IPS-18c (cell line): ENCODE data around the gene ZNF439.
"Not testable (repeated sequence)": the region's sequence is repeated elsewhere in the genome, so short reads cannot be mapped to it uniquely, and the experiment has no call there.

Source experiments
- H3K4me3 ChIP-seq: 2 replicates; pipeline ENCODE4 v1.7.0; 2013; ENCODE audit warnings: low read depth, mild to moderate bottlenecking, low read length, moderate library complexity; ENCODE audit not compliant: insufficient read depth
- H3K9me3 ChIP-seq: one replicate; pipeline ENCODE4 v1.6.1; 2013; ENCODE audit warnings: mild to moderate bottlenecking, low read length, moderate library complexity; ENCODE audit not compliant: control insufficient read depth, insufficient read depth

ZNF439 gene

GRCh38 chr19:11848594-11849469 lies at the start of gene ZNF439:
Gene ZNF439 (plus strand): TSS chr19:11848726. CDS start chr19:11848868, 142 bp downstream.
- Histone ChIP-seq H3K4me3 (no peak within 1 kb of the TSS), H3K9me3 (peaks cover 15% of the 10 kb centered on the region)

GRCh38 chr19:11806354-11807098 lies 42.0 kb upstream of the ZNF439 start:
- H3K4me3 ChIP-seq: no peak overlapping the region
- peaks cover 8% of the 10 kb centered on the region for H3K9me3 ChIP-seq

- H3K9me3 ChIP-seq: peaks cover 8% of the 10 kb centered on the region
- no peak overlapping the region for H3K4me3 ChIP-seq
Measured at GRCh38 chr19:11807099-11807380, 41.5 kb upstream of the ZNF439 start.

- H3K9me3 ChIP-seq: peaks cover 4% of the 10 kb centered on the region
- H3K4me3 ChIP-seq: peak overlapping the region; percentile 98
Measured at GRCh38 chr19:11813703-11814028, 34.9 kb upstream of the ZNF439 start.

GRCh38 chr19:11814029-11814699 lies 34.4 kb upstream of the ZNF439 start, which contains the start of gene ZNF440:
Gene ZNF440 (plus strand): TSS chr19:11814273. CDS start chr19:11814448, 175 bp downstream.
- Histone ChIP-seq H3K4me3 (peak within 1 kb of the TSS; percentile 98), H3K9me3 (peaks cover 4% of the 10 kb centered on the region)

GRCh38 chr19:11814700-11815035 lies 33.9 kb upstream of the ZNF439 start:
- peaks cover 4% of the 10 kb centered on the region for H3K9me3 ChIP-seq
- H3K4me3 ChIP-seq: peak overlapping the region; percentile 98

- Histone ChIP-seq H3K4me3 (no peak overlapping the region), H3K9me3 (no peaks in the 10 kb centered on the region)
Measured at GRCh38 chr19:11821474-11822109, 26.9 kb upstream of the ZNF439 start.

- not testable (repeated sequence) for H3K4me3 ChIP-seq
- peaks cover 24% of the 10 kb centered on the region for H3K9me3 ChIP-seq
Measured at GRCh38 chr19:11828957-11829876, 19.3 kb upstream of the ZNF439 start.

GRCh38 chr19:11832253-11832912 lies 16.1 kb upstream of the ZNF439 start:
- H3K9me3 ChIP-seq: peaks cover 27% of the 10 kb centered on the region

GRCh38 chr19:11833541-11833940 lies 15.0 kb upstream of the ZNF439 start:
- H3K9me3 ChIP-seq: peaks cover 23% of the 10 kb centered on the region
- H3K4me3 ChIP-seq: no peak overlapping the region

More at GRCh38 chr19:11832253-11832912, 16.1 kb upstream of the ZNF439 start:
- H3K4me3 ChIP-seq: no peak overlapping the region

- H3K9me3 ChIP-seq: peaks cover 22% of the 10 kb centered on the region
- not testable (repeated sequence) for H3K4me3 ChIP-seq
Measured at GRCh38 chr19:11835626-11836066, 12.9 kb upstream of the ZNF439 start.

- Histone ChIP-seq H3K4me3 (no peak overlapping the region), H3K9me3 (peaks cover 12% of the 10 kb centered on the region)
Measured at GRCh38 chr19:11843722-11844121, 4.8 kb upstream of the ZNF439 start.

- not testable (repeated sequence) for H3K4me3 ChIP-seq
- peaks cover 12% of the 10 kb centered on the region for H3K9me3 ChIP-seq
Measured at GRCh38 chr19:11847615-11848014, 911 bp upstream of the ZNF439 start.

GRCh38 chr19:11848200-11848593 lies 329 bp upstream of the ZNF439 start:
- Histone ChIP-seq H3K4me3 (no peak overlapping the region), H3K9me3 (peaks cover 12% of the 10 kb centered on the region)

- peaks cover 17% of the 10 kb centered on the region for H3K9me3 ChIP-seq
- H3K4me3 ChIP-seq: not testable (repeated sequence)
Measured at GRCh38 chr19:11850289-11850688, 1.8 kb downstream of the ZNF439 start.

- H3K4me3 ChIP-seq: no peak overlapping the region
- peaks cover 11% of the 10 kb centered on the region for H3K9me3 ChIP-seq
Measured at GRCh38 chr19:11853358-11853757, 4.8 kb downstream of the ZNF439 start.
